ENCODE measurements around the gene CHADL.

The CHADL gene

DNA sequence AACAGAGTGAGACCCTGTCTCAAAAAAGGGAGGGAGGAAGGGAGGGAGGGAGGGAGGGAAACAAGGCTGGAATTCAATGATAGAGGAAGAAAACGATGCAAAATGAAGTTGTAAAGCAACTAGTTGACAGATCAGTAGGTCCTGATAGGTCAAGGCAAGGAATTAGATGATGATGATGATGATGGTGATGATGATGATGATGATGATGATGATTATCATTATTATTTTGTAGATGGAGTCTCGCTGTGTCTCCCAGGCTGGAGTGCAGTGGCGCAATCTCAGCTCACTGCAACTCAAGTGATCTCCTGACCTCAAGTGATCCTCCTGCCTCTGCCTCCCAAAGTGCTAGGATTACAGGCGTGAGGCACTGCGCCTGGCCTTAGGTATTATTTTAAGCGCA is 46.9 kb downstream of the CHADL start:
- no peak for ATAC-seq
- TF ChIP-seq, protein P1, sequence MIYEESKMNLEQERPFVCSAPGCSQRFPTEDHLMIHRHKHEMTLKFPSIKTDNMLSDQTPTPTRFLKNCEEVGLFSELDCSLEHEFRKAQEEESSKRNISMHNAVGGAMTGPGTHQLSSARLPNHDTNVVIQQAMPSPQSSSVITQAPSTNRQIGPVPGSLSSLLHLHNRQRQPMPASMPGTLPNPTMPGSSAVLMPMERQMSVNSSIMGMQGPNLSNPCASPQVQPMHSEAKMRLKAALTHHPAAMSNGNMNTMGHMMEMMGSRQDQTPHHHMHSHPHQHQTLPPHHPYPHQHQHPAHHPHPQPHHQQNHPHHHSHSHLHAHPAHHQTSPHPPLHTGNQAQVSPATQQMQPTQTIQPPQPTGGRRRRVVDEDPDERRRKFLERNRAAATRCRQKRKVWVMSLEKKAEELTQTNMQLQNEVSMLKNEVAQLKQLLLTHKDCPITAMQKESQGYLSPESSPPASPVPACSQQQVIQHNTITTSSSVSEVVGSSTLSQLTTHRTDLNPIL (CRISPR knock-in tag; IDR thresholded peaks at IDR 0.05; ENCODE audit: low read depth) = no peak
- TF ChIP-seq ZNF565 (CRISPR knock-in tag; conservative IDR thresholded peaks at IDR 0.05; ENCODE audit: low read depth) = no peak
- no peak for TF ChIP-seq ESRRG (CRISPR knock-in tag; IDR thresholded peaks at IDR 0.05)
- no peak for TF ChIP-seq ARNTL (CRISPR knock-in tag; IDR thresholded peaks at IDR 0.05; ENCODE audit: borderline replicate concordance, low read depth)
- no peak for TF ChIP-seq OSR1 (CRISPR knock-in tag; IDR thresholded peaks at IDR 0.05)
- TF ChIP-seq PPARA (CRISPR knock-in tag; IDR thresholded peaks at IDR 0.05; ENCODE audit: borderline replicate concordance) = no peak
- TF ChIP-seq, protein P2, sequence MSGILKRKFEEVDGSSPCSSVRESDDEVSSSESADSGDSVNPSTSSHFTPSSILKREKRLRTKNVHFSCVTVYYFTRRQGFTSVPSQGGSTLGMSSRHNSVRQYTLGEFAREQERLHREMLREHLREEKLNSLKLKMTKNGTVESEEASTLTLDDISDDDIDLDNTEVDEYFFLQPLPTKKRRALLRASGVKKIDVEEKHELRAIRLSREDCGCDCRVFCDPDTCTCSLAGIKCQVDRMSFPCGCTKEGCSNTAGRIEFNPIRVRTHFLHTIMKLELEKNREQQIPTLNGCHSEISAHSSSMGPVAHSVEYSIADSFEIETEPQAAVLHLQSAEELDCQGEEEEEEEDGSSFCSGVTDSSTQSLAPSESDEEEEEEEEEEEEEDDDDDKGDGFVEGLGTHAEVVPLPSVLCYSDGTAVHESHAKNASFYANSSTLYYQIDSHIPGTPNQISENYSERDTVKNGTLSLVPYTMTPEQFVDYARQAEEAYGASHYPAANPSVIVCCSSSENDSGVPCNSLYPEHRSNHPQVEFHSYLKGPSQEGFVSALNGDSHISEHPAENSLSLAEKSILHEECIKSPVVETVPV (CRISPR knock-in tag; IDR thresholded peaks at IDR 0.05) = no peak
- TF ChIP-seq RARB (CRISPR knock-in tag; IDR thresholded peaks at IDR 0.05) = no peak
- no peak for TF ChIP-seq TCF4 (CRISPR knock-in tag; IDR thresholded peaks at IDR 0.05; ENCODE audit: borderline replicate concordance)
- TF ChIP-seq, protein P3, sequence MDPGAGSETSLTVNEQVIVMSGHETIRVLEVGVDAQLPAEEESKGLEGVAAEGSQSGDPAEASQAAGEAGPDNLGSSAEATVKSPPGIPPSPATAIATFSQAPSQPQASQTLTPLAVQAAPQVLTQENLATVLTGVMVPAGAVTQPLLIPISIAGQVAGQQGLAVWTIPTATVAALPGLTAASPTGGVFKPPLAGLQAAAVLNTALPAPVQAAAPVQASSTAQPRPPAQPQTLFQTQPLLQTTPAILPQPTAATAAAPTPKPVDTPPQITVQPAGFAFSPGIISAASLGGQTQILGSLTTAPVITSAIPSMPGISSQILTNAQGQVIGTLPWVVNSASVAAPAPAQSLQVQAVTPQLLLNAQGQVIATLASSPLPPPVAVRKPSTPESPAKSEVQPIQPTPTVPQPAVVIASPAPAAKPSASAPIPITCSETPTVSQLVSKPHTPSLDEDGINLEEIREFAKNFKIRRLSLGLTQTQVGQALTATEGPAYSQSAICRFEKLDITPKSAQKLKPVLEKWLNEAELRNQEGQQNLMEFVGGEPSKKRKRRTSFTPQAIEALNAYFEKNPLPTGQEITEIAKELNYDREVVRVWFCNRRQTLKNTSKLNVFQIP (CRISPR knock-in tag; IDR thresholded peaks at IDR 0.05; ENCODE audit: borderline replicate concordance, low read depth) = no peak
- TF ChIP-seq ZFP3 (CRISPR knock-in tag; IDR thresholded peaks at IDR 0.05) = no peak
- no peak for TF ChIP-seq ZNF8 (CRISPR knock-in tag; IDR thresholded peaks at IDR 0.05)
- TF ChIP-seq TOX (CRISPR knock-in tag; IDR thresholded peaks at IDR 0.05; ENCODE audit: borderline replicate concordance) = no peak
- no peak for TF ChIP-seq ZNF70 (CRISPR knock-in tag; IDR thresholded peaks at IDR 0.05)

DNA sequence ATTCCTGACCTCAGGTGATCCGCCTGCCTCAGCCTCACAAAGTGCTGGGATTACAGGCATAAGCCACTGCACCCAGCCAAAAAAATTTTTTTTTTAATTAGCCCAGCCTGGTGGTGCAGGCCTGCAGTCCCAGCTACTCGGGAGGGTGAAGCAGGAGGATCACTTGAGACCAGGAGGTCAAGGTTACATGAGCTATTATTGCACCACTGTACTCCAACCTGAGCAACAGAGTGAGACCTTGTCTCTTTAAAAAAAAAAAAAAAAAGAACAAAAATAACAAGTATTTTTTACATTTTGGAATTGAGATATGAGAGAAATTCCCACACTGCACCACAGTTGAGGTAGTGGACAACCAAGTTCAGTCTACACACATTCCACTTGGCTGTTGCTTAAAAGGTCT is 49.3 kb downstream of the CHADL start:
- TF ChIP-seq ZNF8 (CRISPR knock-in tag; IDR thresholded peaks at IDR 0.05) (no peak), BACH2 (CRISPR knock-in tag; IDR thresholded peaks at IDR 0.05; ENCODE audit: borderline replicate concordance) (no peak), ZNF70 (CRISPR knock-in tag; IDR thresholded peaks at IDR 0.05) (no peak), ZC3H10 (CRISPR knock-in tag; IDR thresholded peaks at IDR 0.05) (no peak), ZFP30 (CRISPR knock-in tag; IDR thresholded peaks at IDR 0.05) (no peak), ESRRG (CRISPR knock-in tag; IDR thresholded peaks at IDR 0.05) (no peak), GLIS3 (CRISPR knock-in tag; IDR thresholded peaks at IDR 0.05) (no peak)
- TF ChIP-seq, protein P4, sequence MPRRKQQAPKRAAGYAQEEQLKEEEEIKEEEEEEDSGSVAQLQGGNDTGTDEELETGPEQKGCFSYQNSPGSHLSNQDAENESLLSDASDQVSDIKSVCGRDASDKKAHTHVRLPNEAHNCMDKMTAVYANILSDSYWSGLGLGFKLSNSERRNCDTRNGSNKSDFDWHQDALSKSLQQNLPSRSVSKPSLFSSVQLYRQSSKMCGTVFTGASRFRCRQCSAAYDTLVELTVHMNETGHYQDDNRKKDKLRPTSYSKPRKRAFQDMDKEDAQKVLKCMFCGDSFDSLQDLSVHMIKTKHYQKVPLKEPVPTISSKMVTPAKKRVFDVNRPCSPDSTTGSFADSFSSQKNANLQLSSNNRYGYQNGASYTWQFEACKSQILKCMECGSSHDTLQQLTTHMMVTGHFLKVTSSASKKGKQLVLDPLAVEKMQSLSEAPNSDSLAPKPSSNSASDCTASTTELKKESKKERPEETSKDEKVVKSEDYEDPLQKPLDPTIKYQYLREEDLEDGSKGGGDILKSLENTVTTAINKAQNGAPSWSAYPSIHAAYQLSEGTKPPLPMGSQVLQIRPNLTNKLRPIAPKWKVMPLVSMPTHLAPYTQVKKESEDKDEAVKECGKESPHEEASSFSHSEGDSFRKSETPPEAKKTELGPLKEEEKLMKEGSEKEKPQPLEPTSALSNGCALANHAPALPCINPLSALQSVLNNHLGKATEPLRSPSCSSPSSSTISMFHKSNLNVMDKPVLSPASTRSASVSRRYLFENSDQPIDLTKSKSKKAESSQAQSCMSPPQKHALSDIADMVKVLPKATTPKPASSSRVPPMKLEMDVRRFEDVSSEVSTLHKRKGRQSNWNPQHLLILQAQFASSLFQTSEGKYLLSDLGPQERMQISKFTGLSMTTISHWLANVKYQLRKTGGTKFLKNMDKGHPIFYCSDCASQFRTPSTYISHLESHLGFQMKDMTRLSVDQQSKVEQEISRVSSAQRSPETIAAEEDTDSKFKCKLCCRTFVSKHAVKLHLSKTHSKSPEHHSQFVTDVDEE (CRISPR knock-in tag; IDR thresholded peaks at IDR 0.05) = no peak
- no peak for ATAC-seq

DNA sequence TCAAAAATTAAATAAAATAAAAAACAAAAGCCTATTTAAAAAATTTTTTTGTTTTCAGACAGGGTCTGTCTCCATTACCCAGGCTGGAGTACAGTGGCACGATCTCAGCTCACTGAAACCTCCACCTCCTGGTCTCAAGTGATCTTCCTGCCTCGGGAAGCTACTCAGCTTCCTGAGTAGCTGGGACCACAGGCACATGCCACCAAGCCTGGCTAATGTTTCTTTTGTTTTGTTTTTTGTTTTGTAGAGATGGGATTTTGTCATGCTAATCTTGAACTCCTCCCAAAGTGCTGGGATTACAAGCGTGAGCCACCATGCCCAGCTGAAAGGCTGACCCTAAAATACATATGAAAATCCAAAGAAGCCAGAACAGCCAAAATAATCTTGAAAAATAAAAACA is 56.1 kb downstream of the CHADL start:
- TF ChIP-seq BACH2 (CRISPR knock-in tag; IDR thresholded peaks at IDR 0.05; ENCODE audit: borderline replicate concordance) (no peak), ISL1 (CRISPR knock-in tag; IDR thresholded peaks at IDR 0.05) (no peak), GLIS3 (CRISPR knock-in tag; IDR thresholded peaks at IDR 0.05) (no peak)
- TF ChIP-seq, protein P1 (CRISPR knock-in tag; IDR thresholded peaks at IDR 0.05; ENCODE audit: low read depth) = no peak
- no peak for ATAC-seq
